ENCODE measurements around the gene PPP1R9B. TPM values are rescaled to one million over a fixed set of nuclear protein-coding genes. Genes with fewer than 3 reads are reported as not detected.

PPP1R9B gene
- total RNA-seq, 4 donors from 2014 or later: 28.6 to 37.2 (median 31.9) TPM

DNA sequence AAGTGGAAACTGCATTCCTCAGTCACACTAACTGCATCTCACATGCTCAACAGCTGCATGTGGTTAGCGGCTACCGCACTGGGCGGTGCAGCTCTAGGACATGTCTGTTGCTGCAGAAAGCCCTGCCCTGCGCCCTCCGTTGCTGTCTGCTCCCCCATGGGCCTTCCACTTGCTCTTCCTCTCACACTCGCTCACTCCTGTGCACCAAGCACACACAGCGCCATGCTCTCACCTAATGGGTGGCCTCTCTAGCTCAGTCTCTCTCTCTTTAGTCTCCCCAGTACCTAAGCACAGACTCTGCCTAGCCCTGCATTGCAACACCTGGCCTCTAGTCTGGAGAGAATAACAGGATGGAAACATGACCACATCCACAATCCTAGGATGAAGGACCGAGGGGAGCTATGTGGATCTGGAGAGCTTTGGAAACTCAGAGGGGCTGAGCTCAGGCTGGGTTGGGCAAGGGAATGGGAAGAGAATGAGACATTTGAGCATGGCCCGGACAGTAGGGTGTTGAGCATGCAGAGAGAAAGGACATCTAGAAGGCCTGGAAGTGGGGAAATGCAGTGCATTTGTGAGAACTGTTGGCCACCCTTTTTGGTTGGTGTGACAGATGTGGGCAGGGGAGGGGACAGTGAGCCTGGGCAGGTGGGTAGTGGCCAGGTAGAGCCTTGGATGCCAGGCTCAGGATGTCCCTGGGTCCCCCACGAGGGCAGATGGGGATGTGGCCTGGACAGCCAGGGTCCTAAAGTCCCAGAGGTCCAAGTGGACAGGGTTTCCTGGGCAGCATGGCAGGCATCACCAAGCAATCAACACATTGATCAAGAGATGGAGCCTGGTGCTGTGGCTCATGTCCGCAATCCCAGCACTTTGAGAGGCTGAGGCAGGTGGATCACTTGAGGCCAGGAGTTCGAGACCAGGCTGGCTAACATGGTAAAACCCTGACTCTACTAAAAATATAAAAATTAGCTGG is 31.4 kb upstream of the PPP1R9B start:
- Histone ChIP-seq H3K9me3 (no peaks in the 10 kb centered on the region), H3K4me1 (peaks cover 11 to 20% of the 10 kb centered on the region in 2 donors), H3K27ac (no peak overlapping the region), H3K27me3 (no peaks in the 10 kb centered on the region), H3K4me3 (replicated peaks in 1 of 3) (no peak overlapping the region), H3K36me3 (peaks cover 0 to 2% of the 10 kb centered on the region in 2 donors)
- no peak for DNase-seq
- intact Hi-C loops (cut with DNase I): no loop called here
- WGBS, 2 donors: 77 to 83% methylated on average over 12 of the region's 12 CpGs
- TF ChIP-seq, protein P1, sequence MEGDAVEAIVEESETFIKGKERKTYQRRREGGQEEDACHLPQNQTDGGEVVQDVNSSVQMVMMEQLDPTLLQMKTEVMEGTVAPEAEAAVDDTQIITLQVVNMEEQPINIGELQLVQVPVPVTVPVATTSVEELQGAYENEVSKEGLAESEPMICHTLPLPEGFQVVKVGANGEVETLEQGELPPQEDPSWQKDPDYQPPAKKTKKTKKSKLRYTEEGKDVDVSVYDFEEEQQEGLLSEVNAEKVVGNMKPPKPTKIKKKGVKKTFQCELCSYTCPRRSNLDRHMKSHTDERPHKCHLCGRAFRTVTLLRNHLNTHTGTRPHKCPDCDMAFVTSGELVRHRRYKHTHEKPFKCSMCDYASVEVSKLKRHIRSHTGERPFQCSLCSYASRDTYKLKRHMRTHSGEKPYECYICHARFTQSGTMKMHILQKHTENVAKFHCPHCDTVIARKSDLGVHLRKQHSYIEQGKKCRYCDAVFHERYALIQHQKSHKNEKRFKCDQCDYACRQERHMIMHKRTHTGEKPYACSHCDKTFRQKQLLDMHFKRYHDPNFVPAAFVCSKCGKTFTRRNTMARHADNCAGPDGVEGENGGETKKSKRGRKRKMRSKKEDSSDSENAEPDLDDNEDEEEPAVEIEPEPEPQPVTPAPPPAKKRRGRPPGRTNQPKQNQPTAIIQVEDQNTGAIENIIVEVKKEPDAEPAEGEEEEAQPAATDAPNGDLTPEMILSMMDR (IDR thresholded peaks at IDR 0.05): no peak
- no peak for TF ChIP-seq POLR2A (IDR thresholded peaks at IDR 0.05)

DNA sequence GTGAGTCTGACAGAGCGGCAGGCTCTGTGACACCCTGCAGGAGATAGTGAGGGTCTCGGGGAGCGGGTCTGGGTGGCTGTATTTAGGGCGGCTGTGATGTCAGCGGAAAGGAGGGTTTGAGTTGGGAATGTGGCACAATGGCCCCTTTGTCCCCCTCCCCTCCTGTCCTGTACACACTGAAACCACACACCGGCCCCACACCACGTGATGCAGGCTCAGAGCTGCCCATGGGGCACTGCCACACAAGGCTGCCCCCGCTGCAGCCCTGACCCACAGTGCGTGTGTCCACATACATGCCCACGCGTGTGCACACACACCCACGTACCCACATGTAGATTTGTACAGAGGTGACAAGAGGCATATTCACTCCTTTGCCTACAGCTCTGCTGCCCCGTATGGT is 30.7 kb upstream of the PPP1R9B start:
- intact Hi-C loops (cut with DNase I): no loop called here
- H3K27ac ChIP-seq: no peak overlapping the region
- no peaks in the 10 kb centered on the region for H3K27me3 ChIP-seq
- no peaks in the 10 kb centered on the region for H3K36me3 ChIP-seq
- no peak overlapping the region for H3K4me3 ChIP-seq (replicated peaks in 1 of 3)
- no peaks in the 10 kb centered on the region for H3K9me3 ChIP-seq
- H3K4me1 ChIP-seq: peaks cover 11 to 23% of the 10 kb centered on the region in 2 donors
- whole genome bisulfite sequencing, 2 donors: 95 to 98% methylated on average over 10 to 13 of the region's 13 CpGs
- DNase-seq: no peak
- no peak for TF ChIP-seq POLR2A (IDR thresholded peaks at IDR 0.05)
- TF ChIP-seq, protein P1 (IDR thresholded peaks at IDR 0.05): no peak

DNA sequence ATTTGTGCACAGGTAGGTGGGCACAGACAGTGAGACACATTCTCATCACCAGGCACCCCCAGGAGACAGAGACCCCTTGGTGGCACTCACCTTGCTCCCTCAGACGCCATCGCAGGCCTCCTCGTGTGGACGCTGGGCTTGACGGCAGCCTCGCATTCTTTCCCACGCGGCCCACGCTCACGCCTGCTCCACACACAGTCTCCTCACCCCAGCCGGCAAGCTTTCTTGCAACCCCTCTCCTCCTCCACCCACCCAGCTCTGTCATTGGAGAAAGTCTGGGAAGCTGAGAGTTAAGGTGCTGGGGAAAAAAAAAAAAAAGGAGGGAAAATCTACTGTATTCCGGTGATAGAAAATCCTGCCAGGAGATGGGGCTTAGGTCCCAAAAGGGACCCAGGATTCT is 30.1 kb upstream of the PPP1R9B start:
- H3K4me3 ChIP-seq (replicated peaks in 1 of 3): no peak overlapping the region
- 81% methylated on average over 11 to 12 of the region's 12 CpGs for WGBS, 2 donors
- TF ChIP-seq, protein P1 (IDR thresholded peaks at IDR 0.05): no peak
- TF ChIP-seq POLR2A (IDR thresholded peaks at IDR 0.05): no peak
- no peak overlapping the region for H3K27ac ChIP-seq
- intact Hi-C loops (cut with DNase I): no loop called here
- H3K9me3 ChIP-seq: no peaks in the 10 kb centered on the region
- no peak for DNase-seq
- H3K27me3 ChIP-seq: no peaks in the 10 kb centered on the region
- no peaks in the 10 kb centered on the region for H3K36me3 ChIP-seq
- peaks cover 11 to 29% of the 10 kb centered on the region in 2 donors for H3K4me1 ChIP-seq

DNA sequence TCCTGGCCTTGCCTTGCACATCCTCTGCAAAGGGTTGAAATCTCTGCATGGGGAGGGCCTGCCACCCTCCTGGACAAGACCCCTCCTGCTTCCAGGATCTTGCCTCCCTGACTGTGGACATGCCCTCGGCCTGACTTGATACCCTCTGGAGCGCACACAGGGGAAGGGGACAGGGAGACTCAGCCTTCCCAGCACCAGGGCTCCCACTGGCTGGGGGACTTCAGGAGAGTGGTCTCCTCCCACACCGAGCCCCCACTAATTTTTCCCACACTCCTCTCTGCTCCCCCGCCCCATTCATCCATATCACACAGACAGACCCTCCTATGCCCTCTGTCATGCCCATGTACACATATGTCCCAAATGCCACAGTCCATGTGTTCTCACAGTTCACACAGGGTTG is 29.6 kb upstream of the PPP1R9B start:
- intact Hi-C loops (cut with DNase I): no loop called here
- TF ChIP-seq, protein P1 (IDR thresholded peaks at IDR 0.05): no peak
- TF ChIP-seq POLR2A (IDR thresholded peaks at IDR 0.05): no peak
- H3K27me3 ChIP-seq: no peaks in the 10 kb centered on the region
- H3K4me3 ChIP-seq (replicated peaks in 1 of 3): no peak overlapping the region
- H3K36me3 ChIP-seq: no peaks in the 10 kb centered on the region
- WGBS, 2 donors: 88 to 96% methylated on average over 4 of the region's 4 CpGs
- H3K27ac ChIP-seq: no peak overlapping the region
- no peak for DNase-seq
- no peaks in the 10 kb centered on the region for H3K9me3 ChIP-seq
- H3K4me1 ChIP-seq: peaks cover 11 to 29% of the 10 kb centered on the region in 2 donors
